HepG2 (cell line): Measurements from ENCODE around the gene RNF135. TPM values are rescaled to one million over a fixed set of nuclear protein-coding genes. Genes with fewer than 3 reads are reported as not detected.
"Not testable (repeated sequence)": the region's sequence is repeated elsewhere in the genome, so short reads cannot be mapped to it uniquely, and the experiment has no call there.

Experiments
- ATAC-seq: fragments of 200-7000 bp; cut with Tn5 transposase; 3 replicates; pipeline ENCODE4 v1.9.1; 2020; ENCODE audit warnings: mild to moderate bottlenecking, moderate library complexity
- BruUV-seq: library from RNA; stranded (reverse); fragments of 400-500 nt; replicated peaks from 2 replicates; lab custom pipeline; 2021; lab: Mats Ljungman, UMichigan
- CTCF ChIA-PET: fragments of 300-600 bp; formaldehyde crosslinking; extraction: SDS; loops from one replicate; lab custom pipeline; 2021; ENCODE audit warnings: low total read pairs, inconsistent platforms, low intra/inter-chr PET ratio; lab: Yijun Ruan, JAX
- POLR2A ChIA-PET: fragments of 350-600 bp; sonication (Branson Sonifier 250); formaldehyde crosslinking; loops from one replicate; lab custom pipeline; 2020; ENCODE audit warnings: antibody characterized with exemption, inconsistent platforms; lab: Yijun Ruan, JAX
- DNase-seq: peaks from one replicate; pipeline ENCODE4 v3.0.0-alpha.2; 2015; ENCODE audit warnings: low spot score
- FAIRE-seq: peaks from 3 replicates; lab custom pipeline; 2011; peaks lifted over from hg19 to GRCh38; lab: Jason Lieb, UNC
- H2AFZ ChIP-seq: one replicate; pipeline ENCODE4 v1.6.1; 2011; ENCODE audit warnings: low read length, inconsistent platforms
- H3K27ac ChIP-seq: fragments of 300-600 bp; 3 replicates; pipeline ENCODE4 v1.8.0; 2011; ENCODE audit warnings: mixed run types, mild to moderate bottlenecking, mixed read lengths, low read length, inconsistent platforms; ENCODE audit not compliant: insufficient read depth; ENCODE audit errors: extremely low read length
- H3K27me3 ChIP-seq, 2 experiments: fragments of 200-600 bp in 1 of 2; 2 replicates in 1 of 2; 3 replicates in 1 of 2; pipeline versions ENCODE4 v1.6.0 to v1.8.0; 2011; ENCODE audit warnings: low read length in 2 of 2, mild to moderate bottlenecking in 2 of 2, moderate library complexity in 2 of 2, inconsistent platforms in 1 of 2; ENCODE audit not compliant: insufficient read depth in 2 of 2, control insufficient read depth in 1 of 2
- H3K36me3 ChIP-seq, 2 experiments: fragments of 200-600 bp in 1 of 2; replicated peaks in 1 of 2; 2 replicates in 1 of 2; 3 replicates in 1 of 2; pipeline versions ENCODE4 v1.5.1 to v1.8.0; 2011; ENCODE audit warnings: low read length in 2 of 2, inconsistent platforms in 1 of 2; ENCODE audit not compliant: insufficient read depth in 2 of 2, control insufficient read depth in 1 of 2
- H3K4me1 ChIP-seq: 2 replicates; pipeline ENCODE4 v1.5.1; 2012; ENCODE audit warnings: low read length, inconsistent platforms; ENCODE audit not compliant: insufficient read depth
- H3K4me2 ChIP-seq: 2 replicates; pipeline ENCODE4 v1.6.0; 2011; ENCODE audit warnings: low read depth, low read length, inconsistent platforms
- H3K4me3 ChIP-seq, 3 experiments: fragments of 200-600 bp in 1 of 3; sonication (generic), shearing (Covaris generic) in 1 of 3; replicated peaks in 1 of 3; 2 replicates each; pipeline ENCODE4 v1.5.1; 2011 to 2016; ENCODE audit warnings: low read length in 3 of 3, inconsistent platforms in 2 of 3, low read depth in 2 of 3, mild to moderate bottlenecking in 2 of 3, control low read depth in 1 of 3, mixed read lengths in 1 of 3; ENCODE audit not compliant: insufficient read depth in 1 of 3
- H3K79me2 ChIP-seq: one replicate; pipeline ENCODE4 v1.6.1; 2011; ENCODE audit warnings: low read length, inconsistent platforms; ENCODE audit not compliant: insufficient read depth
- H3K9ac ChIP-seq: 2 replicates; pipeline ENCODE4 v1.6.0; 2011; ENCODE audit warnings: mild to moderate bottlenecking, low read depth, low read length, inconsistent platforms; ENCODE audit not compliant: insufficient read depth
- H3K9me3 ChIP-seq: 2 replicates; pipeline ENCODE4 v1.5.1; 2012; ENCODE audit warnings: mild to moderate bottlenecking, low read length
- H4K20me1 ChIP-seq: 2 replicates; pipeline ENCODE4 v1.6.0; 2011; ENCODE audit warnings: inconsistent platforms, mild to moderate bottlenecking, low read length, moderate library complexity; ENCODE audit not compliant: insufficient read depth
- BORCS8-MEF2B ChIP-seq: sonication (generic); formaldehyde crosslinking; IDR thresholded peaks from 2 replicates; pipeline ENCODE4 v1.8.0; 2022; ENCODE audit warnings: mild to moderate bottlenecking, missing genetic modification reagents
- HOXA3 ChIP-seq: sonication (generic); formaldehyde crosslinking; IDR thresholded peaks from 2 replicates; pipeline ENCODE4 v1.5.0; 2020; ENCODE audit warnings: missing genetic modification reagents
- KAT8 ChIP-seq: IDR thresholded peaks from 2 replicates; pipeline ENCODE4 v1.6.1; 2016; ENCODE audit warnings: missing genetic modification reagents, missing compliant biosample characterization
- KDM5B ChIP-seq: sonication (generic); formaldehyde crosslinking; IDR thresholded peaks from 2 replicates; pipeline ENCODE4 v1.4.0; 2020; ENCODE audit warnings: missing genetic modification reagents, mild to moderate bottlenecking, borderline replicate concordance
- KMT2A ChIP-seq: sonication (generic); formaldehyde crosslinking; IDR thresholded peaks from 2 replicates; pipeline ENCODE4 v1.4.0; 2020; ENCODE audit warnings: missing genetic modification reagents
- SAP130 ChIP-seq: IDR thresholded peaks from 2 replicates; pipeline ENCODE4 v1.6.1; 2016; ENCODE audit warnings: low read depth
- SMC3 ChIP-seq: IDR thresholded peaks from 2 replicates; pipeline ENCODE4 v1.6.1; 2011; ENCODE audit warnings: low read length, improper control_type of control experiment
- SOX6 ChIP-seq, 2 experiments: fragments of 450-650 bp in 1 of 2; sonication (generic) in 1 of 2; formaldehyde crosslinking in 1 of 2; IDR thresholded peaks; 2 replicates each; pipeline versions ENCODE4 v1.4.0 to v1.6.1; 2017 to 2020; ENCODE audit warnings: antibody characterized with exemption in 1 of 2, mild to moderate bottlenecking in 1 of 2, missing genetic modification reagents in 1 of 2
- ZFY ChIP-seq: sonication (generic); formaldehyde crosslinking; IDR thresholded peaks from 2 replicates; pipeline ENCODE4 v1.4.0; 2020; ENCODE audit warnings: missing genetic modification reagents
- ZNF652 ChIP-seq: IDR thresholded peaks from 2 replicates; pipeline ENCODE4 v1.6.1; 2016; ENCODE audit warnings: low read depth, borderline replicate concordance
- ZNF790 ChIP-seq: sonication (generic); formaldehyde crosslinking; IDR thresholded peaks from 2 replicates; pipeline ENCODE4 v1.8.0; 2022; ENCODE audit warnings: missing genetic modification reagents, mild to moderate bottlenecking, borderline replicate concordance
- WGBS: methylation state at CpG from one replicate; pipeline ENCODE4 v1.1.6; 2017; ENCODE audit warnings: low lambda C conversion rate; 5-methylcytosine and 5-hydroxymethylcytosine counted together
- in situ Hi-C: cut with HindIII; loops from 2 replicates; pipeline ENCODE4 v1.10.0; 2017; ENCODE audit warnings: low pct_unique_long_range_greater_than_20kb; ENCODE audit not compliant: extremely low pct_ligation_motif_present
- intact Hi-C: fragments of 100-400 bp; cut with micrococcal nuclease; formaldehyde crosslinking; loops from one replicate; pipeline ENCODE4 v1.10.0; 2022; ENCODE audit not compliant: unreplicated experiment
- polyA plus RNA-seq, 8 experiments: library from polyadenylated mRNA; depleted of rRNA in 3 of 8; stranded (reverse) in 7 of 8; unstranded in 1 of 8; fragments of >200 nt; fragmentation: Illumina TruSeq in 4 of 8; extraction: Trizol in 4 of 8; gene quantifications; 2 replicates each; pipeline versions ENCODE4 v1.2.1 to v1.2.3, GENCODE V29; 2011 to 2016; ENCODE audit warnings: low read depth in 4 of 8, missing spikeins in 1 of 8, mixed read lengths in 1 of 8; ENCODE audit not compliant: insufficient read depth in 1 of 8
- total RNA-seq, 5 experiments: library from RNA; depleted of rRNA; stranded (reverse); fragments of >200 nt; fragmentation: Illumina TruSeq; extraction: Trizol; gene quantifications; 2 replicates each; pipeline ENCODE4 v1.2.3, GENCODE V29; 2016; ENCODE audit warnings: low read depth in 1 of 5
- TF ChIP-seq, protein P1 (sequence below): sonication (generic); formaldehyde crosslinking; IDR thresholded peaks from 2 replicates; pipeline ENCODE4 v1.5.1; 2020; ENCODE audit warnings: mild to moderate bottlenecking, missing genetic modification reagents, moderate library complexity
- TF ChIP-seq, protein P2 (sequence below): IDR thresholded peaks from 2 replicates; pipeline ENCODE4 v1.6.1; 2012; ENCODE audit warnings: inconsistent platforms
- TF ChIP-seq, protein P3 (sequence below): sonication (generic); IDR thresholded peaks from 2 replicates; pipeline ENCODE4 v1.6.1; 2016; ENCODE audit warnings: low read depth, borderline replicate concordance
- TF ChIP-seq, protein P4 (sequence below): sonication (generic); formaldehyde crosslinking; IDR thresholded peaks from 2 replicates; pipeline ENCODE4 v1.4.0; 2020; ENCODE audit warnings: mild to moderate bottlenecking, missing genetic modification reagents

The RNF135 gene
- total and polyA plus RNA-seq, 2 of the 13 experiments (the other 11 are each of a cell fraction or from before 2014, with no cell fraction given) = not detected

DNA sequence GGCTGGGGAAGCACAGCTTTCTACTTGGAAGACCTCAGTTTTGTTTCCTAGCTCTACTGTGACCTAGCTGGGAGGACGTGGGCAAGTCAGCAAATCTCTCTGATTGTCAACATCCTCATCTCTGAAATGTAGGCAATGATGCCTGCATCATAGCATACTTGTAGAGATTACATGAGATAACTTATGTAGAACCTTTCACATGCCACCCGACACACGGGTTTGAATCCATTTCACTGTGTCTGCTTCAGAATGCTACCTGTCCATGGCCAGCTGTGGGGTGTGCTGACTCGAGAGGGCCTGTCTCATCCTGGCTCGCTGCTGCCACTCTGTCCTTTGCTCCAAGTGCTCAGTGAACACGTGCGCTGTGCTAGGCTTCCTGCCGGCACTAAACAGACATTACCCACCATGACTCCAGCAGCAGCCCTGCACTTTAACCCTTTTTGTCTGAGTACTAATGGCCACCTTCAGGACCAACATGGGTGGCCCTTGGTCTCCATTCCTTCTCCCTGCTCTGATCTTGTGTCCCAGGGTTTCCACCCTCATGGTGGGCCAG, 41.7 kb upstream of the RNF135 start (continued):
- TF ChIP-seq, protein P1, sequence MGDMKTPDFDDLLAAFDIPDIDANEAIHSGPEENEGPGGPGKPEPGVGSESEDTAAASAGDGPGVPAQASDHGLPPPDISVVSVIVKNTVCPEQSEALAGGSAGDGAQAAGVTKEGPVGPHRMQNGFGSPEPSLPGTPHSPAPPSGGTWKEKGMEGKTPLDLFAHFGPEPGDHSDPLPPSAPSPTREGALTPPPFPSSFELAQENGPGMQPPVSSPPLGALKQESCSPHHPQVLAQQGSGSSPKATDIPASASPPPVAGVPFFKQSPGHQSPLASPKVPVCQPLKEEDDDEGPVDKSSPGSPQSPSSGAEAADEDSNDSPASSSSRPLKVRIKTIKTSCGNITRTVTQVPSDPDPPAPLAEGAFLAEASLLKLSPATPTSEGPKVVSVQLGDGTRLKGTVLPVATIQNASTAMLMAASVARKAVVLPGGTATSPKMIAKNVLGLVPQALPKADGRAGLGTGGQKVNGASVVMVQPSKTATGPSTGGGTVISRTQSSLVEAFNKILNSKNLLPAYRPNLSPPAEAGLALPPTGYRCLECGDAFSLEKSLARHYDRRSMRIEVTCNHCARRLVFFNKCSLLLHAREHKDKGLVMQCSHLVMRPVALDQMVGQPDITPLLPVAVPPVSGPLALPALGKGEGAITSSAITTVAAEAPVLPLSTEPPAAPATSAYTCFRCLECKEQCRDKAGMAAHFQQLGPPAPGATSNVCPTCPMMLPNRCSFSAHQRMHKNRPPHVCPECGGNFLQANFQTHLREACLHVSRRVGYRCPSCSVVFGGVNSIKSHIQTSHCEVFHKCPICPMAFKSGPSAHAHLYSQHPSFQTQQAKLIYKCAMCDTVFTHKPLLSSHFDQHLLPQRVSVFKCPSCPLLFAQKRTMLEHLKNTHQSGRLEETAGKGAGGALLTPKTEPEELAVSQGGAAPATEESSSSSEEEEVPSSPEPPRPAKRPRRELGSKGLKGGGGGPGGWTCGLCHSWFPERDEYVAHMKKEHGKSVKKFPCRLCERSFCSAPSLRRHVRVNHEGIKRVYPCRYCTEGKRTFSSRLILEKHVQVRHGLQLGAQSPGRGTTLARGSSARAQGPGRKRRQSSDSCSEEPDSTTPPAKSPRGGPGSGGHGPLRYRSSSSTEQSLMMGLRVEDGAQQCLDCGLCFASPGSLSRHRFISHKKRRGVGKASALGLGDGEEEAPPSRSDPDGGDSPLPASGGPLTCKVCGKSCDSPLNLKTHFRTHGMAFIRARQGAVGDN (CRISPR knock-in tag) = peak; percentile 88
- TF ChIP-seq KMT2A (CRISPR knock-in tag) (0 out of 2 replicates have a peak, but pooled peaks have one; percentile 29), KDM5B (CRISPR knock-in tag) (peak; percentile 57; the same call in 1 of the 2 replicates), ZFY (peak; percentile 41; the same call in 1 of the 2 replicates), SOX6 (IDR thresholded peaks at IDR 0.05) (no peak), SOX6 (CRISPR knock-in tag; IDR thresholded peaks at IDR 0.05) (0 out of 2 replicates have a peak, but pooled peaks have one; percentile 14), ZNF790 (CRISPR knock-in tag) (no peak), ZNF652 (CRISPR knock-in tag) (peak; percentile 94), SAP130 (peak; percentile 81), SMC3 (no peak), HOXA3 (CRISPR knock-in tag) (peak; percentile 57; the same call in 1 of the 2 replicates), BORCS8-MEF2B (CRISPR knock-in tag) (peak; percentile 55; the same call in 1 of the 2 replicates), KAT8 (CRISPR knock-in tag) (0 out of 2 replicates have a peak, but pooled peaks have one; percentile 24)
- TF ChIP-seq, protein P2, sequence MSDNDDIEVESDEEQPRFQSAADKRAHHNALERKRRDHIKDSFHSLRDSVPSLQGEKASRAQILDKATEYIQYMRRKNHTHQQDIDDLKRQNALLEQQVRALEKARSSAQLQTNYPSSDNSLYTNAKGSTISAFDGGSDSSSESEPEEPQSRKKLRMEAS = peak; percentile 92
- TF ChIP-seq, protein P3, sequence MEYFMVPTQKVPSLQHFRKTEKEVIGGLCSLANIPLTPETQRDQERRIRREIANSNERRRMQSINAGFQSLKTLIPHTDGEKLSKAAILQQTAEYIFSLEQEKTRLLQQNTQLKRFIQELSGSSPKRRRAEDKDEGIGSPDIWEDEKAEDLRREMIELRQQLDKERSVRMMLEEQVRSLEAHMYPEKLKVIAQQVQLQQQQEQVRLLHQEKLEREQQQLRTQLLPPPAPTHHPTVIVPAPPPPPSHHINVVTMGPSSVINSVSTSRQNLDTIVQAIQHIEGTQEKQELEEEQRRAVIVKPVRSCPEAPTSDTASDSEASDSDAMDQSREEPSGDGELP = peak; percentile 19; the same call in 1 of the 2 replicates
- TF ChIP-seq, protein P4, sequence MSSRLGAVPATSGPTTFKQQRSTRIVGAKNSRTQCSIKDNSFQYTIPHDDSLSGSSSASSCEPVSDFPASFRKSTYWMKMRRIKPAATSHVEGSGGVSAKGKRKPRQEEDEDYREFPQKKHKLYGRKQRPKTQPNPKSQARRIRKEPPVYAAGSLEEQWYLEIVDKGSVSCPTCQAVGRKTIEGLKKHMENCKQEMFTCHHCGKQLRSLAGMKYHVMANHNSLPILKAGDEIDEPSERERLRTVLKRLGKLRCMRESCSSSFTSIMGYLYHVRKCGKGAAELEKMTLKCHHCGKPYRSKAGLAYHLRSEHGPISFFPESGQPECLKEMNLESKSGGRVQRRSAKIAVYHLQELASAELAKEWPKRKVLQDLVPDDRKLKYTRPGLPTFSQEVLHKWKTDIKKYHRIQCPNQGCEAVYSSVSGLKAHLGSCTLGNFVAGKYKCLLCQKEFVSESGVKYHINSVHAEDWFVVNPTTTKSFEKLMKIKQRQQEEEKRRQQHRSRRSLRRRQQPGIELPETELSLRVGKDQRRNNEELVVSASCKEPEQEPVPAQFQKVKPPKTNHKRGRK (CRISPR knock-in tag) = no peak

DNA sequence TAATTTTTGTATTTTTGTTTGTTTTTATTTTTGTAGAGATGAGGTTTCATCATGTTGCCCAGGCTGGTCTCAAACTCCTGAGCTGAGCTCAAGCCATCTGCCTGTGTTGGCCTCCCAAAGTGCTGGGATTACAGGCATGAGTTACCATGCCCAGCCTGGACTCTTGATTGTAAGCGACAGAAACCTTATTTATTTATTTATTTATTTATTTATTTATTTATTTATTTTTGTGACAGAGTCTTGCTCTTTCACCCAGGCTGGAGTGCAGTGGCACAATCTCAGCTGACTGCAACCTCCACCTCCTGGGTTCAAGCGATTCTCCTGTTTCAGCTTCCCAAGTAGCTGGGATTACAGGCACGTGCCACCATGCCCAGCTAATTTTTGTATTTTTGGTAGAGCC, 41.0 kb upstream of the RNF135 start:
- H3K4me2 ChIP-seq, H3K9me3 ChIP-seq, H3K36me3 ChIP-seq, H3K27me3 ChIP-seq, POLR2A ChIA-PET, CTCF ChIA-PET, intact Hi-C loops, H3K79me2 ChIP-seq, H3K27ac ChIP-seq, in situ Hi-C loops, H3K9ac ChIP-seq, H3K4me3 ChIP-seq, H4K20me1 ChIP-seq, ATAC-seq, FAIRE-seq, BruUV-seq, DNase-seq, H2AFZ ChIP-seq: not testable (repeated sequence)
- H3K4me1 ChIP-seq = peaks cover 13% of the 10 kb centered on the region
- 90% methylated on average over 3 of the region's 3 CpGs for WGBS
